HL-60 (cell line): ENCODE results near the gene DHRS7B.

ENCODE experiments used
- GABPA ChIP-seq: IDR thresholded peaks from 2 replicates; pipeline ENCODE4 v1.6.1; 2012; ENCODE audit warnings: low read depth
- POLR2AphosphoS5 ChIP-seq: IDR thresholded peaks from 2 replicates; pipeline ENCODE4 v1.6.1; 2012; ENCODE audit warnings: low read depth
- SPI1 ChIP-seq: IDR thresholded peaks from 2 replicates; pipeline ENCODE4 v1.6.1; 2012; ENCODE audit warnings: low read depth, mild to moderate bottlenecking, borderline replicate concordance
- TF ChIP-seq, protein P1 (sequence below): IDR thresholded peaks from one replicate; pipeline ENCODE4 v1.5.1; 2011; ENCODE audit warnings: low read length, control low read depth, inconsistent platforms; ENCODE audit not compliant: insufficient read depth
- TF ChIP-seq, protein P2 (sequence below): IDR thresholded peaks from 2 replicates; pipeline ENCODE4 v1.6.1; 2012; ENCODE audit warnings: low read depth; ENCODE audit not compliant: insufficient replicate concordance

- TF ChIP-seq, protein P1, sequence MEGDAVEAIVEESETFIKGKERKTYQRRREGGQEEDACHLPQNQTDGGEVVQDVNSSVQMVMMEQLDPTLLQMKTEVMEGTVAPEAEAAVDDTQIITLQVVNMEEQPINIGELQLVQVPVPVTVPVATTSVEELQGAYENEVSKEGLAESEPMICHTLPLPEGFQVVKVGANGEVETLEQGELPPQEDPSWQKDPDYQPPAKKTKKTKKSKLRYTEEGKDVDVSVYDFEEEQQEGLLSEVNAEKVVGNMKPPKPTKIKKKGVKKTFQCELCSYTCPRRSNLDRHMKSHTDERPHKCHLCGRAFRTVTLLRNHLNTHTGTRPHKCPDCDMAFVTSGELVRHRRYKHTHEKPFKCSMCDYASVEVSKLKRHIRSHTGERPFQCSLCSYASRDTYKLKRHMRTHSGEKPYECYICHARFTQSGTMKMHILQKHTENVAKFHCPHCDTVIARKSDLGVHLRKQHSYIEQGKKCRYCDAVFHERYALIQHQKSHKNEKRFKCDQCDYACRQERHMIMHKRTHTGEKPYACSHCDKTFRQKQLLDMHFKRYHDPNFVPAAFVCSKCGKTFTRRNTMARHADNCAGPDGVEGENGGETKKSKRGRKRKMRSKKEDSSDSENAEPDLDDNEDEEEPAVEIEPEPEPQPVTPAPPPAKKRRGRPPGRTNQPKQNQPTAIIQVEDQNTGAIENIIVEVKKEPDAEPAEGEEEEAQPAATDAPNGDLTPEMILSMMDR: no peak
- no peak for TF ChIP-seq POLR2AphosphoS5
- TF ChIP-seq, protein P2, sequence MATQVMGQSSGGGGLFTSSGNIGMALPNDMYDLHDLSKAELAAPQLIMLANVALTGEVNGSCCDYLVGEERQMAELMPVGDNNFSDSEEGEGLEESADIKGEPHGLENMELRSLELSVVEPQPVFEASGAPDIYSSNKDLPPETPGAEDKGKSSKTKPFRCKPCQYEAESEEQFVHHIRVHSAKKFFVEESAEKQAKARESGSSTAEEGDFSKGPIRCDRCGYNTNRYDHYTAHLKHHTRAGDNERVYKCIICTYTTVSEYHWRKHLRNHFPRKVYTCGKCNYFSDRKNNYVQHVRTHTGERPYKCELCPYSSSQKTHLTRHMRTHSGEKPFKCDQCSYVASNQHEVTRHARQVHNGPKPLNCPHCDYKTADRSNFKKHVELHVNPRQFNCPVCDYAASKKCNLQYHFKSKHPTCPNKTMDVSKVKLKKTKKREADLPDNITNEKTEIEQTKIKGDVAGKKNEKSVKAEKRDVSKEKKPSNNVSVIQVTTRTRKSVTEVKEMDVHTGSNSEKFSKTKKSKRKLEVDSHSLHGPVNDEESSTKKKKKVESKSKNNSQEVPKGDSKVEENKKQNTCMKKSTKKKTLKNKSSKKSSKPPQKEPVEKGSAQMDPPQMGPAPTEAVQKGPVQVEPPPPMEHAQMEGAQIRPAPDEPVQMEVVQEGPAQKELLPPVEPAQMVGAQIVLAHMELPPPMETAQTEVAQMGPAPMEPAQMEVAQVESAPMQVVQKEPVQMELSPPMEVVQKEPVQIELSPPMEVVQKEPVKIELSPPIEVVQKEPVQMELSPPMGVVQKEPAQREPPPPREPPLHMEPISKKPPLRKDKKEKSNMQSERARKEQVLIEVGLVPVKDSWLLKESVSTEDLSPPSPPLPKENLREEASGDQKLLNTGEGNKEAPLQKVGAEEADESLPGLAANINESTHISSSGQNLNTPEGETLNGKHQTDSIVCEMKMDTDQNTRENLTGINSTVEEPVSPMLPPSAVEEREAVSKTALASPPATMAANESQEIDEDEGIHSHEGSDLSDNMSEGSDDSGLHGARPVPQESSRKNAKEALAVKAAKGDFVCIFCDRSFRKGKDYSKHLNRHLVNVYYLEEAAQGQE: no peak
- TF ChIP-seq SPI1: no peak
- TF ChIP-seq GABPA: no peak
Observed at GRCh38 chr17:21233581-21234347, 107.0 kb downstream of the DHRS7B start.
